ENCODE results near the gene WEE1. TPM values are rescaled to one million over a fixed set of nuclear protein-coding genes. Genes with fewer than 3 reads are reported as not detected.
"Not testable (repeated sequence)": the region's sequence is repeated elsewhere in the genome, so short reads cannot be mapped to it uniquely, and the experiment has no call there.

WEE1 gene
- total RNA-seq, 1 donor from 2014 or later, result 73.4 TPM

GRCh38 chr11:9596926-9597464, 23.5 kb downstream of the WEE1 start:
- no peak for DNase-seq

- DNase-seq, result no peak
Observed at GRCh38 chr11:9600166-9600565, 26.7 kb downstream of the WEE1 start.

GRCh38 chr11:9600644-9601036, 27.2 kb downstream of the WEE1 start:
- peak; percentile 35 for DNase-seq

- DNase-seq, result peak; percentile 69
Observed at GRCh38 chr11:9601037-9601875, 27.8 kb downstream of the WEE1 start.

GRCh38 chr11:9601876-9602199, 28.4 kb downstream of the WEE1 start:
- no peak for DNase-seq

- DNase-seq, result not testable (repeated sequence)
Observed at GRCh38 chr11:9603214-9603613, 29.7 kb downstream of the WEE1 start.

GRCh38 chr11:9604134-9604533, 30.7 kb downstream of the WEE1 start:
- no peak for DNase-seq

- DNase-seq, result no peak
Observed at GRCh38 chr11:9605742-9606141, 32.3 kb downstream of the WEE1 start.

- DNase-seq, result no peak
Observed at GRCh38 chr11:9606809-9607510, 33.5 kb downstream of the WEE1 start.

GRCh38 chr11:9607511-9607899, 34.0 kb downstream of the WEE1 start:
- no peak for DNase-seq

GRCh38 chr11:9609002-9609759, 35.7 kb downstream of the WEE1 start:
- DNase-seq, result no peak

GRCh38 chr11:9609841-9610240, 36.4 kb downstream of the WEE1 start:
- no peak for DNase-seq

- peak; percentile 98 for DNase-seq
Observed at GRCh38 chr11:9613118-9613829, 39.8 kb downstream of the WEE1 start.

- peak; percentile 89 for DNase-seq
Observed at GRCh38 chr11:9613830-9614762, 40.6 kb downstream of the WEE1 start.

- no peak for DNase-seq
Observed at GRCh38 chr11:9615031-9615451, 41.6 kb downstream of the WEE1 start.

GRCh38 chr11:9616042-9616675, 42.7 kb downstream of the WEE1 start:
- DNase-seq, result no peak

- no peak for DNase-seq
Observed at GRCh38 chr11:9616858-9617257, 43.4 kb downstream of the WEE1 start.

- peak; percentile 37 for DNase-seq
Observed at GRCh38 chr11:9617940-9618339, 44.5 kb downstream of the WEE1 start.

- no peak for DNase-seq
Observed at GRCh38 chr11:9619004-9619403, 45.5 kb downstream of the WEE1 start.

GRCh38 chr11:9619971-9620370, 46.5 kb downstream of the WEE1 start:
- DNase-seq, result no peak

Measured in tongue (tissue), 2 donors.